HG03460 (cell line): ENCODE measurements around the gene AMDHD1.
A peak's percentile ranks its signal among the peaks of the same experiment; 100 is the strongest.

ENCODE experiments used
- ATAC-seq: cut with Tn5 transposase; IDR thresholded peaks from one replicate; pipeline ENCODE4 v1.9.1; 2021; ENCODE audit not compliant: unreplicated experiment

The AMDHD1 gene, protein sequence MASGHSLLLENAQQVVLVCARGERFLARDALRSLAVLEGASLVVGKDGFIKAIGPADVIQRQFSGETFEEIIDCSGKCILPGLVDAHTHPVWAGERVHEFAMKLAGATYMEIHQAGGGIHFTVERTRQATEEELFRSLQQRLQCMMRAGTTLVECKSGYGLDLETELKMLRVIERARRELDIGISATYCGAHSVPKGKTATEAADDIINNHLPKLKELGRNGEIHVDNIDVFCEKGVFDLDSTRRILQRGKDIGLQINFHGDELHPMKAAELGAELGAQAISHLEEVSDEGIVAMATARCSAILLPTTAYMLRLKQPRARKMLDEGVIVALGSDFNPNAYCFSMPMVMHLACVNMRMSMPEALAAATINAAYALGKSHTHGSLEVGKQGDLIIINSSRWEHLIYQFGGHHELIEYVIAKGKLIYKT

DNA sequence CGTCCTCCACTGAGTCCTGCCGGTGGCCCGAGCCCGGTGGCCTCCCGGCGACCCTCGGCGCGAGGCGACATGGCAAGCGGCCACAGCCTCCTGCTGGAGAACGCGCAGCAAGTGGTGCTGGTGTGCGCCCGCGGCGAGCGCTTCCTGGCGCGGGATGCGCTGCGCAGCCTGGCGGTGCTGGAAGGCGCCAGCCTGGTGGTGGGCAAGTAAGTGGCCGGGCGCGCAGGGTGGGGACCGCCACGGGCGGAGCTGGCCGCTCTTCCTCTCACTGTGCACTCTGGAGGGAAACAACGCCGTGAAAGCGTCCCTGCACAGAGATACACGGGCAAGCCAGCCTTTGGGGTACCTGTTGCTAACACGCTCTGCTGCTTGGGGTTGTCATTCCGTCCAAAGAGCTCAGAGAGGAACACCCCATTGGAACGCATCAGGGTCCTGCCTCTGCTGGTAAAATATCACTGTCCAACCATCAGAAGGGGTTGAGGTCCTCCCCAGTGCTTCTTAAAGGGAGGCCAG lies at the start of gene AMDHD1:
Gene AMDHD1 (plus strand): TSS at position 2 of the 513 bp plus-strand sequence. CDS start 68 bp downstream, at position 70.
- ATAC-seq, result peak; percentile 62

DNA sequence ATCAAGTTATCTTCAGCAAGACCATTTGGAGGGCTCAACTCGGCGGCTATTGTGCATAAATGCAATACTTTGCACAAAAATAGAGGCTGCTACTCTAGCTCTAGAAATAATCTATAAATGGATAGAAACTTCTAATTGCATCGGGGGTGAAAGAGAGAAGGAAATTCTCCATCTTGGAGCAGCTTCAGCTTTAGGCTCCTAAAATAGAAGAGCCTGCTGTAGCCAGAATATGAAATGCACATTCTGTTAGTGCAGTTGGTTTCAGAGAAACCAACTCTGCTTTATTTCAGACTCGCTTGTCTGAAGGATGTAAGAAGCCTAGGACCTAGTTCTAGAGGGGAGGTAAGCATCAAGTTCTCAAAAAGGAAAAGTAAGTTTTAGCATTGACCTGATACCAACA lies 46.3 kb upstream of the AMDHD1 start:
- ATAC-seq, result no peak

DNA sequence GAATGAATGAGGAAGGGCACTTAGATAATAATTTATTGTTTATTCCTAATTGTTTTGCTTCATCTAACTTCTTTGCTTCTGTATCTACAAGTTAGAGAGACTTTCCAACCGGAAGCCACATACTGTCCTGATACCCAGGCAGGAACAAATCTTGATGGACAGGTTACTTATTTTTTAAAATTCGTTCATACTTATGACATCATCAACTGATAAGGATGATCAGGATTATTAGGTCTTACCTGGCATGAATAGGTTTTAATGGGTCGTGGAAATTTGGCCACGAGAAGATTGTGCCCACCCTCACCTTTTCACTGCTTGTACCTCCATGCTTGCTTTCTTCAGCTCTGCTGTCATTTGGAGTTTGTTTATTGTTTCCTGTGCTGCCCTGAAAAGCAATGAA lies 45.0 kb upstream of the AMDHD1 start:
- ATAC-seq, result no peak

DNA sequence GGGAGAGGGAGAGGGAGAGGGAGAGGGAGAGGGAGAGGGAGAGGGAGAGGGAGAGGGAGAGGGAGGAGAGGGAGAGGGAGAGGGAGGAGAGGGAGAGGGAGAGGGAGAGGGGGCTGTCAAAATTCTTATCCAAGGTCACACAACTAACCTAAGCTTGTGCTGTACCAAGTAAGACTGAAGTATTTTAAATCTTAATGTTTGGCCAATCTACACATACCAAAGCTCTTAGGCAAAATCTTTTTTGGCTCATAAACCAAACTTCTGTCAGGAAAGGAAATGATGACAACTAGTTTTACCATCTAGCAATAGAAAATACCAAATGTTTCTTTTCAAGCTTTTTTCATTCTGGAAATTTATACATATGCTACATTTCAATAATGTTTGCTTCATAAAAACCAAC lies 34.6 kb upstream of the AMDHD1 start:
- ATAC-seq, result no peak

DNA sequence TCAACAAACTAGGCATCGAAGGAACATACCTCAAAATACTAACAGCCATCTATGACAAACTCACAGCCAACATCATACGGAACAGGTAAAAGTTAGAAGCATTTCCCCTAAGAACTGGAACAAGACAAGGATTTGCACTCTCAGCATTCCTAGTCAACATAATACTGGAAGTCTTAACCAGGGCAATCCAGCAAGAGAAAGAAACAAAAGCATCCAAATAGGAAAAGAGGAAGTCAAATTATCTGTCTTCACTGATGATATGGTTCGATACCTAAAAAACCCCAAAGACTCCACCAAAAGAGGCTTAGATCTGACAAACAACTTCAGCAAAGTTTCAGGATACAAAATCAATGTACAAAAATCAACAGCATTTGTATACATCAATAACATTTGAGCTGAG lies 33.3 kb upstream of the AMDHD1 start:
- ATAC-seq, result no peak

DNA sequence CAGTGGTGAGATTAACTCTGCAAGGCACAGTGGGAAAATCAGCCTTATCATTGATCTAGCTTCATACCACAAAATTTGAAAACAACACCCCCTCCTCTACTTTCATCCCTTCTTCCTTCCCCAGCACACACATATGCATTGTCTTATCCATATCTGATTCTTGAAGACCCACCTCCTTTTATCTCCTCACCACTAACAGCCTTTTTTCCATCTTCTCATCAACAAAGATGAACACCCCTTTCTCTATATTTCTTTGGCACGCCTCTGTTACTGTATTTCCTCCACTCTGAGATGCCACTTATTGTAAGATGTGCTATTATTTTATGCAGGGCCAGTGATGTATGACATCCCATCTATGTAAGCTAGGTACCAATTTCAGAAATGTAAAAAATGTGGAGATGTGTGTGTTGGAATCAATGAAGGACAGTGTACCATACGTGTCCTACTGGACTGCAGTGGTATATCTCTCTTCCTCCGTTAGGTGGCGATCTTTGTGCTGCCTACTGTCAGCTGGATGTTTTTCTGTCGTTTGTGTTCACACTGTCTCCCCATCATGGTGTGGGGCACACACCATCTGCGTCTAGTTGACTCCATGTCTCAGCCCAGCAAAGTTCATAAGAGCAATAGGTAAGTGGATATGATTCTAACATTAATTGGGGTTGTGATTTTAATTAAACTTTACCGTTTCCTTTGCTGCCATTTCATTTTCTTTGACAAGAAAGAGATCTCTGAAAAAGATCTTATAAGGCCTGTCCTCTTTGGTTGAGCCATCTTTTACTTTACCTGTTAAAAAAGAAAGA lies 24.7 kb upstream of the AMDHD1 start:
- peak; percentile 75 for ATAC-seq

DNA sequence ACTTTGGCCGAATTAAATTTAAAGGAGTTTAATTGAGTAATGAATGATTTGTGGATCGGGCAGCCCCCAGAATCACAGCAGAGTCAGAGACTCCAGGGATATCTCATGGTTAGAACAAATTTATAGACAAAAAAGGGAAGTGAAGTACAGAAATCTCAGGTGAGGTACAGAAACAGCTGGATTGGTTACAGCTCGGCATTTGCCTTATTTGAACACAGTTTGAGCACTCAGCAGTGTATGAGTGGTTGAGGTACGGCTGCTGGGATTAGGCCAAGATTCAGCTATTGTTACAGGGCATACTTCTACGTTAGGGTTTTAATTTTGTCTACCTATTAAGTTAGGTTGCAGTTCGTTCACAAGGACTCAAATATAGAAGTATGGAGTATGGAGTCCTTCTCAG lies 24.0 kb upstream of the AMDHD1 start:
- no peak for ATAC-seq

DNA sequence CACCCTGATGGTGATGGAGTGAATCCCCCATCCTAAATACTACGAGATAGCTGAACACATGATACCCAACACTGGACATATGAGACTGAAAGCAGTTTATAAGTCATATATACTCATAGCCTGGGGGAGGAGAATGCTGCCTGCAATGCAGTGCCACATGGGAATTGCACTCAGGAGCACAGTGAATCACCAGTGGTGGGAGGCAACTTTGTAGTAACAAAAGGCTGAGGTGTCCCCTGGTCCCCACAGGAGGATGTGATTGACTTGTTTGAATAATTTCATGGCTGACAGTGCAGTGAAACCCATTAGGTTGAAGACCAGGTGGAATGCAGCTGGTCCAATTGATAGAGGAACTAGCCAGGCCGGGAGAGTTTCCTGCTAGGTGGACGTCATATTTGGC lies 20.9 kb upstream of the AMDHD1 start:
- no peak for ATAC-seq

DNA sequence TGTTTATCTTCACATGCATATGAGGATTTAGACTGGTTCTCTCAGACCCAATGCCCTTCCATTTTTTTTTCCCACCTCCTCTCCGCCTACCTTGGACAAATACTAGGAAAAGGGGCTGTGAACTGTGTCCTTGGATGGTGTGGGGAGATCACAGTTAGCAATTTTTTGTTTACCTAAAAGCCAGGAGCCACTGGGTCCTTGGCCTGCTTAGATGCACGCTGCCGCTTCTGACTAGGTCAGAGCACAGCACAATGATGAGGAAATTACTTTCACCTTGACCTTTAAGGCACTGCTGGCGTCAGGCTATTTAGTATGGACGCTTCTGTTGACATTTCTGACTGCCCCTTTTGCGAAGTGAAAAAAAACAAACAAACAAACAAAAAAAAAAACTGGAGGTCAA lies 2.6 kb upstream of the AMDHD1 start:
- ATAC-seq, result no peak

DNA sequence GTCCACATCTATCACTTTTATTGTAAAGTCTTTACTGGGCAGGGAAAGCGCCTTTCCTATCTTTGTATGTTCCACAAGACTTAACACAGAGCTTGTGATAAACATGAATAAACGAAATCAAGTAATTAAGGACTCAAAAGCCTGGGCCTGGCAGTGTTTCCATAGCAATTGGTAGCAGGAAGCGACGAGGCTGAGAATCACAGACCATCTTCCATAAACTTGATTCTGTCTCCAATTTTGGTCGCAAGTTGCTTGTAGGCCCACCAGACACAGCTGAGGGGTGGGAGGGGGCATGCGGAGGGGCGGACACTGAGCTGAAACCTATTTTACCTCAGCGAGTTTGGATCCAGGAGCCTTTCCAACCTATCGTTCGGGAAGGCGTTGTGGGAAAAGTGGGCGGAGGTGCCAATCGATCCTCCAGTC lies 1.0 kb upstream of the AMDHD1 start:
- ATAC-seq, result no peak

DNA sequence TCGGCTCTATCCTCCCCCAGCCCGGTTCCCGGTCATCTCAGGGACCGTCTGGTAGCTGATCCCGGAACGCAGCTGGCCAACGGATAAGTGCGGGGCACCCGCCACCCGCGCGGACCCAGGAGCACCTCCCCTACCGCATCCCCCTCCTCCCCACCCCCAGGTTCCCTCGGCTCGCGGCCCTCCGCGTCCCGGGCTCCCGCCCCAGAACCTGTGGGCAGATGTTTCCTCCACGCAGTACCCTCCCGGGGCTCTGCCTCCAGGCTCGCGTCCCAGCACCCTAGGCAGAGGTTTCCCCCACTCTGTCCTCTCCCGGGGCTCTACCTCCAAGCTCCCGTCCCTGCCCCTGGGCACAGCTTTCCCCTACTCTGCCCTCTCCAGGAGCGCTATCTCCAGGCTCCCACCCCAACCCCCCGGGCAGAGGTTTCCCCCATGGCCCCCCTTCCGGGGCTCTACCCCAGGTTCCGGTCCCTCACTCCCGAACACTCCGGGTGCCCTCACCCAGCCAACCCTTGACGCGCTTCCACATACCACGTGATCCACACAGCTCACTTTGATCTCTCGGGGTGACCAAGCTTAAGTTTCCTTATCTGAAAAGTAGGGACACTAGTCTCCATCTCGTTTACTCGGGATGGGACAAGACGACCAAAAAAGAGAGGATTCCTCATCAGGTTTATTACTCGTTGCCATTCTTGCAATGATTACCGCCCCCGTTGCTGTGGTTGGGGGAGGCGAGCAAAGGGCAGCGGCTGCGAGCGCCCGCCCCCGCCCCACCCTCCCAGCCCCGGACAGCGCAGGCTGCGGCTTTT lies 404 bp upstream of the AMDHD1 start, which contains the start of gene CCDC38:
Gene CCDC38 (minus strand): TSS at position 91 of the 806 bp plus-strand sequence. CDS start 6,105 bp downstream, outside the sequence.
- peak; percentile 97 for ATAC-seq

DNA sequence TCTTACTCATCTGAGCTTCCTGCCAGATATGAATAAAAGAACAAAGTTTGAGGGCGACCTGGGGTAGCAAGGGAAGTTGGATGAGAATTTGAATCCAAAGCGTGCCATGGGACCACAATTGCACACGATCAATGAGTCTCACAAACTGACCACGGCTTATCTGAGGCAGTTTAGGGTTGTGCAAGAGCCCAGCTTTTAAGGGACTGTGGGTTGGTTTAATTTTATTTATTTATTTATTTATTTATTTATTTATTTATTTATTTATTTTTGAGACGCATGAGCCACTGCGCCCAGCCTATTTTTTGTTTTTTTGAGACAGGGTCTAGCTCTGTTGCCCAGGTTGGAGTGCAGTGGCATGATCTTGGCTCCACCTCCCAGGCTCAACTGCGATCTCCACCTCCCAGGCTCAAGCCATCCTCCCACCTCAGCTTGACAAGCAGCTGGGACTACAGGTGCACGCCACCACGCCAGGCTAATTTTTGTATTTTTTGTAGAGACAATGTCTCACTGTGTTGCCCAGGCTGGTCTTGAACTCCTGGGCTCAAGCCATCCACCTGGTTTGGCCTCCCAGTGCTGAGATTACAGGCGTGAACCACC lies 1.1 kb downstream of the AMDHD1 start:
- no peak for ATAC-seq

DNA sequence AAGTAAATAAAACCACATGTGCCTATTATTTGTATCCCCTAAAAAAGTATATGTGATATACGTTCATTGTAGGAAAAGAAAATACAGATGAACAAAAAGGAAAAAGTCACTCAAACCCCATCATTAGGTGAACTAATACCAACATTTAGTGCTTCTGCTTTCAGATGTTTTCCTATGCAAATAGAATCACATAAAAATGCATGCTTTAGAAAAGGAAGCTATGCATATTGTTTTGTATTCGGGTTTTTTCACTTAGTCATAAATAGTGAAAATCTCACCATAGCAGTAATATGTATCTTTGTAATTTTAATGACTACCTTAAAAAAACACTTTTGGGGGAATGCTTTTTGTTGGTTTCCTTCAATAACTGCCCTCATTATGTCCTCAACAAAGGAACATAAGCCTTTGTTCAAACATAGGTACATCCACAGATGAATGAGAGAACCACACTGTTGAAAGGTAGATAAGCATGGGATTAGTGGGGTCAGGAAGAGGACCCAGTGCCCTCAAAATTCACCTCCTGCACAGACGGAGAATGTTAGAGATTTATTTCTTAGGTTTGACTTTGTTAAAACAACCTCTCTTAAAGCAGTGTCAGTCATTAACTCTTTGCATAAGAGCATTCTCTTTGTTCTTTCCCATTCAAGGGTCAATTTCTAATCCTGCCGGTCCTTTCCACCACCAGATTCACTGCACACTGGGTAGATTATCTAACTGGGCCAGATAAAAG lies 6.5 kb downstream of the AMDHD1 start:
- no peak for ATAC-seq

DNA sequence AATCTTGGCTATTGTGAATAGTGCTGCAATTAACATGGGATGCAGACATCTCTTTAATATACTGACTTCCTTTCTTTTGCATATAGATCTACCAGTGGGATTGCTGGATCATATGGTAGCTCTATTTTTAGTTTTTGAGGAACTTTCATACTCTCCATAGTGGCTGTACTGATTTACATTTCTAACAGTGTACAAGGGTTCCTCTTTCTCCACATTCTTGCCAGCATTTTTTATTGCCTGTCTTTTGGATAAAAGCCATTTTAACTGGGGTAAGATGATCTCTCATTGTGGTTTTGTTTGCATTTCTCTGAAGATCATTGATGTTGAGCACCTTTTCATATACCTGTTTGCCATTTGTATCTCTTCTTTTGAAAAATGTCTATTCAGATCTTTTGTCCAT lies 8.4 kb downstream of the AMDHD1 start:
- ATAC-seq, result no peak

DNA sequence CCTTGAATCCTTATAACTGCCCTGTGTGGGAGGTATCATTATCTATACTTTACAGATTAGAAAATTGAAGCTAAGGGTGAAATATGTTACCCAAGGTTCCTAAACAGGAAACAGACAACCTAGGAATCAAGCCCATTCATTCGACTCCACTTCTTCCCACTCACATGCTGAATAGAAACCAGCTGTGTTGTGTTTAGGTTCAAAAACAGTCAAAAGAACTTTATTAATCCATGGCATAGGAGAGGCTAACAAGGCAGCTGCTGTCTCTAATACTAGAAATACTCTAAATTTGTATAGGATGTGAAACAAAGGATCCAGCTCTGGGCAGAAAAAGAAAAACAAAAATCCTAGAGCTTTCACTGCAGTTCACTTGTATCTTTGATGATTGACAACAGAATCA lies 9.9 kb downstream of the AMDHD1 start:
- no peak for ATAC-seq

DNA sequence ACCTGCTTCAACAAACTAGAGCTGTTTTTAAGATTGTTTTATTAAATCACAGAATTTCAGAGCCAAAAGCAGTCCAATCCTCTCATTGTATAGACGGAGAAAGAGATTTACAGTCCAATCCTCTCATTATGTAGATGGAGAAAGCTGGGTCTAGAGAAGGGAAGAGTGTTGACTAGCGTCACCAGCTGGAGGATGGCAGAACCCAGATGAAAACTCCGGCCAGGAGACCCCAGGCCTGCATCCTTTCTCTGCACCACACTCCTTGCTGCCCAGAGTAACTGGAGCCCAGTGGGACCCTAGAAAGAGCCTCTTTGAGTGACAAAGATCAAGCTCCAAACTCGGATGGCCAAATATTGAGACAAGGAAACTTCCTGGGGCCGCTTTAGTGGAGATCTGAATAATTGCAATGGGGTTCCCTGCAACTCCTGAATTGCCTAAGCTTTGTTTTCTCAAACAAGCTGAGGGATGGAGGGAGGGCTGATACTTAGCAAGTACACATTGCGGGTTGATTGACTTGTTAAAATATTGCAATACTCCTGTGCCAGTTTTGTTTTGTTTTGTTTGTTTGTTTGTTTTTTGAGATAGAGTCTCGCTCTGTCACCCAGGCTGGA lies 12.5 kb downstream of the AMDHD1 start:
- no peak for ATAC-seq

DNA sequence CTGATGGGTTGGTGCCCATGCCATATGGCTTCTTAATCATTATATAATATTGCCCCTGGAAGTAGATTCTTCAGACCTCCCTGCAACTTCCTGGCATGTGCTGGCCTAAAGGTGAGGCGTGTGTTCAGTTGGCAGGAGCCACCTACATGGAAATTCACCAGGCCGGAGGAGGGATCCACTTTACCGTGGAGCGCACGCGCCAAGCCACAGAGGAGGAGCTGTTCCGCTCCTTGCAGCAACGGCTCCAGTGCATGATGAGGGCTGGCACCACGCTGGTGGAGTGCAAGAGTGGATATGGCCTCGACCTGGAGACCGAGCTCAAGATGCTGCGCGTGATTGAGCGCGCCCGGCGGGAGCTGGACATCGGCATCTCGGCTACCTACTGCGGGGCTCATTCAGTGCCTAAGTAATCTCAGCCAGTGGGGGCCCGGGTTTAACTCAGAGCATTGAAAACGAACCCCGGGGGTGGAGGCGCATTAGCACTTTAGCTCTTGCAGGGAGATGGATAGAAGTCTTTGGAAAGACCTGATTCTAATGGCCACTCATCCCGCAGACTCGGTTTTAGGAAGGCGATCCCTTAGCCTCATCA lies 13.5 kb downstream of the AMDHD1 start:
- no peak for ATAC-seq

DNA sequence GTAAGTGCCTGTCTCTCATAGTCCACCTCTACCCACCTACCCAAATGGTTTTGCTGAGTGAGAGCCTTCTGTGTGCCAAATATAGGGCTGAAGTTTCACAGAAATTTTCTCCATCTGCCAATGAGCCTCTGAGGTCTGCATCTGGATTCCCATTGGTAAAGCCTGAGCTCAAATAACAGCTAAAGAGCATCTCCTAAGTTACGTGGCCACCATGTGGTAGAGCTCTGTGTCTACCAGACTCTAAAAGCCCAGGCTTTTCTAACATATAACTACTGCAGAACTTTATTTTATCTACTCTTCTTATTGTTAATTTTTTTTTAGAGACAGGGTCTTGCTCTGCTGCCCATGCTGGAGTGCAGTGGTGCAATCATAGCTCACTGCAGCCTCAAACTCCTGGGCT lies 16.0 kb downstream of the AMDHD1 start:
- no peak for ATAC-seq

DNA sequence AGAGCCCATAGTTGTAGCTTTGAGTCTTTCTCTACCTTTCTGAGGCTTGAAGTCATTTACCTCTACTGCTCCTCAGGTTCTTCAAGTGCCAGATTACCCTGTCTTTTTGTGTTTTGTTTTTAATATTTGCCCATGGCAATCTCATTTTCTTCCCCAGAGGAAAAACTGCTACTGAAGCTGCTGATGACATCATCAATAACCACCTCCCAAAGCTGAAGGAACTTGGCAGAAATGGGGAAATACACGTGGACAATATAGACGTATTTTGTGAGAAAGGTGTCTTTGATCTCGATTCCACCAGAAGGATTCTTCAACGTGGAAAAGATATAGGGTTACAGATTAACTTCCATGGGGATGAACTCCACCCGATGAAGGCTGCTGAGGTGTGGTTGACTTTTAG lies 17.1 kb downstream of the AMDHD1 start:
- ATAC-seq, result no peak
